ENCODE results near the gene CDC42BPA. TPM values are rescaled to one million over a fixed set of nuclear protein-coding genes. Genes with fewer than 3 reads are reported as not detected.
"Not testable (repeated sequence)": the region's sequence is repeated elsewhere in the genome, so short reads cannot be mapped to it uniquely, and the experiment has no call there.

The CDC42BPA gene
- total RNA-seq, 1 experiment from 2014 or later = 32.0 TPM

GRCh38 chr1:227355542-227356245, 37.4 kb upstream of the CDC42BPA start:
- no peak overlapping the region for H3K27ac ChIP-seq (ENCODE audit: low read length)
- intact Hi-C loops (cut with micrococcal nuclease) = loop anchor here (2.0 to 5.0 kb wide), 2 partner anchors 33 to 118 kb away; no protein-coding TSS in a partner anchor

GRCh38 chr1:227353186-227353585, 34.9 kb upstream of the CDC42BPA start:
- BruUV-seq (replicated peaks) = no TSS peak
- DNase-seq (no peak), ATAC-seq (no peak)
- no peak overlapping the region for H3K9ac ChIP-seq (ENCODE audit: low read length)
- H3F3A ChIP-seq (ENCODE audit: low read length, unreplicated experiment) = peaks cover 16% of the 10 kb centered on the region
- TF ChIP-seq EZH2phosphoT487 (IDR thresholded peaks at IDR 0.05; ENCODE audit: borderline replicate concordance, low read length) = no peak
- no peak for TF ChIP-seq CTCF (conservative IDR thresholded peaks at IDR 0.05; ENCODE audit: low read depth, low read length)
- TF ChIP-seq EZH2 (IDR thresholded peaks at IDR 0.05; ENCODE audit: low read length, unreplicated experiment) = no peak
- H3K27ac ChIP-seq (ENCODE audit: low read length) = no peak overlapping the region
- H3K9me2 ChIP-seq (replicated peaks; ENCODE audit: low read length) = no peaks in the 10 kb centered on the region
- peaks cover 37% of the 10 kb centered on the region for H3K4me1 ChIP-seq (ENCODE audit: insufficient read depth, low read length)
- intact Hi-C loops (cut with micrococcal nuclease) = loop anchor here (5.0 kb wide), 1 partner anchor 481 kb away; the partner anchor contains the start of gene PSEN2
- no peaks in the 10 kb centered on the region for H3K27me3 ChIP-seq (ENCODE audit: low read length)
- no peaks in the 10 kb centered on the region for H3K9me3 ChIP-seq (ENCODE audit: low read length)
- no peaks in the 10 kb centered on the region for H4K20me1 ChIP-seq (ENCODE audit: low read length)
- POLR2A ChIA-PET (ENCODE audit: unreplicated experiment) = no interaction called here
- CTCF ChIA-PET = no interaction called here
- H2AFZ ChIP-seq (ENCODE audit: low read length) = no peak overlapping the region
- no peak overlapping the region for H3K4me3 ChIP-seq (ENCODE audit: low read length)
- H3K4me2 ChIP-seq (ENCODE audit: low read length) = no peak overlapping the region
- H3K36me3 ChIP-seq (ENCODE audit: low read depth, low read length) = no peaks in the 10 kb centered on the region
- no peaks in the 10 kb centered on the region for H3K79me2 ChIP-seq (ENCODE audit: low read length)

More at GRCh38 chr1:227355542-227356245, 37.4 kb upstream of the CDC42BPA start:
- ChIA-PET POLR2A (ENCODE audit: unreplicated experiment) (interaction anchor here (0.6 kb wide), 1 partner anchor 33 kb away, joined by 4 read pairs; no protein-coding TSS in a partner anchor), CTCF (interaction anchor here (0.6 kb wide), 1 partner anchor 36 kb away, joined by 7 read pairs; no protein-coding TSS in a partner anchor)
- Histone ChIP-seq H3K4me1 (ENCODE audit: insufficient read depth, low read length) (peaks cover 40% of the 10 kb centered on the region), H4K20me1 (ENCODE audit: low read length) (no peaks in the 10 kb centered on the region), H3K79me2 (ENCODE audit: low read length) (no peaks in the 10 kb centered on the region), H3K9me3 (ENCODE audit: low read length) (no peaks in the 10 kb centered on the region), H3K4me2 (ENCODE audit: low read length) (no peak overlapping the region), H2AFZ (ENCODE audit: low read length) (no peak overlapping the region), H3K9ac (ENCODE audit: low read length) (no peak overlapping the region), H3K4me3 (ENCODE audit: low read length) (no peak overlapping the region), H3K36me3 (ENCODE audit: low read depth, low read length) (no peaks in the 10 kb centered on the region), H3K9me2 (replicated peaks; ENCODE audit: low read length) (no peaks in the 10 kb centered on the region), H3K27me3 (ENCODE audit: low read length) (no peaks in the 10 kb centered on the region), H3F3A (ENCODE audit: low read length, unreplicated experiment) (peaks cover 16% of the 10 kb centered on the region)
- TF ChIP-seq EZH2 (IDR thresholded peaks at IDR 0.05; ENCODE audit: low read length, unreplicated experiment) = no peak
- no peak for TF ChIP-seq EZH2phosphoT487 (IDR thresholded peaks at IDR 0.05; ENCODE audit: borderline replicate concordance, low read length)
- TF ChIP-seq CTCF (conservative IDR thresholded peaks at IDR 0.05; ENCODE audit: low read depth, low read length) = no peak
- DNase-seq (no peak), ATAC-seq (no peak)
- BruUV-seq (replicated peaks) = no TSS peak

- H2AFZ ChIP-seq (ENCODE audit: low read length); H3K4me3 ChIP-seq (ENCODE audit: low read length); H3K36me3 ChIP-seq (ENCODE audit: low read depth, low read length); H4K20me1 ChIP-seq (ENCODE audit: low read length); BruUV-seq (replicated peaks); DNase-seq; H3K27me3 ChIP-seq (ENCODE audit: low read length); ATAC-seq; H3K9ac ChIP-seq (ENCODE audit: low read length); H3K79me2 ChIP-seq (ENCODE audit: low read length); H3K9me2 ChIP-seq (replicated peaks; ENCODE audit: low read length); H3K27ac ChIP-seq (ENCODE audit: low read length); H3K9me3 ChIP-seq (ENCODE audit: low read length); CTCF ChIA-PET: not testable (repeated sequence)
- POLR2A ChIA-PET (ENCODE audit: unreplicated experiment) = interaction anchor here (0.6 kb wide), 1 partner anchor 22 kb away, joined by 4 read pairs; no protein-coding TSS in a partner anchor
- Histone ChIP-seq H3K4me1 (ENCODE audit: insufficient read depth, low read length) (peaks cover 27% of the 10 kb centered on the region), H3K4me2 (ENCODE audit: low read length) (0 out of 2 replicates have a peak overlapping the region, but pooled peaks have one; percentile 0), H3F3A (ENCODE audit: low read length, unreplicated experiment) (peaks cover 10% of the 10 kb centered on the region)
- intact Hi-C loops (cut with micrococcal nuclease) = loop anchor here (5.0 kb wide), 1 partner anchor 480 kb away; the partner anchor contains the start of gene PSEN2
Measured at GRCh38 chr1:227352164-227352563, 33.9 kb upstream of the CDC42BPA start.
